HG03439 (cell line): ENCODE data around the gene FAM72D.
"Not testable (repeated sequence)": the region's sequence is repeated elsewhere in the genome, so short reads cannot be mapped to it uniquely, and the experiment has no call there.

Experiments
- ATAC-seq: cut with Tn5 transposase; IDR thresholded peaks from one replicate; pipeline ENCODE4 v1.9.1; 2021; ENCODE audit warnings: mild to moderate bottlenecking, moderate library complexity; ENCODE audit not compliant: unreplicated experiment

Gene FAM72D

DNA sequence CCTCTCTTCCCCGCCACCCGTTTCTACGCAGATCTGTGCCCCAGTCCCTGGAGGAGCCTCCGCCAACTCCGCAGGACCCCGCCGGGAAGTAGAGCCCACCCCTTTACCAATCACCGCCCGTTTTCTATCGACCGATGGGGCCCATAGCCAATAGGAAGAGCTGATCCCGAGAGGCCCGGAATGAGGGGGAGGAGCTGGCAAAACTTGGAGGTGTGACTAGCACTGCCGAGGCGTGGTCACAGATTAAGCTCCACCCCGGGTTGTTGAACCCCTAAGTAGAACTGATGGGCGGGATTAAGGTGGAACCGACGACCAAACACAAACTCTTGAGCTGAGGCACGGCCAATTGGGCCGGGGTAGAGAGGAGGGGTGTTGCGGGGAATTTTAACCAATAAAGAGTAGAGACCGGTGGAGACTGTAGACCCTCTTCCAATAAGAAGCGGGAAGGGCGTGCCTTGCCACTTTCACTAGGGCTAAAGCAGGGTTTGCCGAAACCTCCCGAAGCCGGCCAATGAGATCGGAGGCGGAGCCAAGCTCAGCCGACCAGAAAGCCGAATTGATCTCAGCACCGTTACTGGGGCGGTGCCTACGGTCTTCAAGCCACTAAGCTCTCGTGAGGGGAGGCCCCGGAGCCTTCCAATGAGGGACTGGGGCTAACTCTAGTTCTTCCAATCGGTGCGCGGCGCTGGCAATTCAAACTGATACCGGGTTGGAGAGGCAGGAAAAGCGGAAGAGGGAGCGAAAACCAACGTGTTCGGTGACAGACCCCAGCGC is at the start of gene FAM72D, which contains the start of gene SRGAP2B:
Gene FAM72D, plus strand, starts transcription at position 691 of the 774 bp plus-strand sequence. CDS start 874 bp downstream, outside the sequence.
Gene SRGAP2B, minus strand, starts transcription at position 45 of the 774 bp plus-strand sequence. CDS start 2,427 bp downstream, outside the sequence.
- ATAC-seq = peak; percentile 83

DNA sequence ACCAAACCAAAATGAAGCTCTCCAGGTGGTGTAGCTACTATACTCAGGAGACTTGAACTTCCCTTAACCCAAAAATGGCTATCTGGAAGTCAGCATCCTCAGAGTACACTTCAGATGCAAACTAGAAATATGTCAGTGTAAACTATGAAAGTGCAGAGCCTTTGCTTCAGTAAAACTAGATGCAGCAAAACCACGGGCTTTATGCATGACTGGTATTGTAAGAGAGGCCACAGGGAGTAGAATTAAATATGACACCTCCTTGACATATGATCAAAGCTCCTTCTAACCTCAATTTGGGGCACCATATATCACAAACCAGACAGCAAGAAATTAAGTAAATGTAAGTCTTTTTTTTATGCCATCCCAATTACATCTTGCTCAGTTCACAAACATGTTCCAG is 48.2 kb upstream of the FAM72D start:
- ATAC-seq = not testable (repeated sequence)

DNA sequence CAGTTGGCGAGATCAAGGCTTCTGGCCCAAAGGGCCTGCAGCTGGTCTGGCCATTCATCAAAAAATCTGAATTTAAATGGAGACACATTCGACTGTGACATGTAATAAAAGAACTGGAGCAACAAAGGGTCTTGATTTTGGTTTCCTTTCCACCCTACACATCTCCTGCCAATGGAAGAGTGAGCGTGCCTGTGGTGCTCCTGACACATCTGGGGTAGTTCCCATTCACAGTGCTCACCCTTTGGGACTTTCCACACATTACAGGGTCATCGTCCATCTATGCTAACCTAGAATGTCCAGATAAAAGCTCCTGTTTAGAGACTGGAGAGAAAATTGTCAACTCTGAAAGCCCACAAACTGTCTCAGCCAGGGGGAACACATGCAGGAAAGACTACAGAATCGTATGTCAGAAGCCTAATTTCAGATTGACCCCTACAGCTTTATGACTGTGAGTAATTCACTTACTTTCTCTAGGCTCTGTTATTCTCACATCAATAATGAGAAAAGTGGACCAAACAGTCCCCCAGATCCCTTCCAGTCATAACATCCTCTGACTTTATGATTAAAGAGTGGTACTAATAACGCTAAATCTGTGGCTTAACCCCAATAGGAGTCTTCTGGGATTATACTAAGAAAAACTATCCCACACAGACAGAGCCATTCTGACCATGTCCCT is 47.5 kb upstream of the FAM72D start:
- ATAC-seq = not testable (repeated sequence)

DNA sequence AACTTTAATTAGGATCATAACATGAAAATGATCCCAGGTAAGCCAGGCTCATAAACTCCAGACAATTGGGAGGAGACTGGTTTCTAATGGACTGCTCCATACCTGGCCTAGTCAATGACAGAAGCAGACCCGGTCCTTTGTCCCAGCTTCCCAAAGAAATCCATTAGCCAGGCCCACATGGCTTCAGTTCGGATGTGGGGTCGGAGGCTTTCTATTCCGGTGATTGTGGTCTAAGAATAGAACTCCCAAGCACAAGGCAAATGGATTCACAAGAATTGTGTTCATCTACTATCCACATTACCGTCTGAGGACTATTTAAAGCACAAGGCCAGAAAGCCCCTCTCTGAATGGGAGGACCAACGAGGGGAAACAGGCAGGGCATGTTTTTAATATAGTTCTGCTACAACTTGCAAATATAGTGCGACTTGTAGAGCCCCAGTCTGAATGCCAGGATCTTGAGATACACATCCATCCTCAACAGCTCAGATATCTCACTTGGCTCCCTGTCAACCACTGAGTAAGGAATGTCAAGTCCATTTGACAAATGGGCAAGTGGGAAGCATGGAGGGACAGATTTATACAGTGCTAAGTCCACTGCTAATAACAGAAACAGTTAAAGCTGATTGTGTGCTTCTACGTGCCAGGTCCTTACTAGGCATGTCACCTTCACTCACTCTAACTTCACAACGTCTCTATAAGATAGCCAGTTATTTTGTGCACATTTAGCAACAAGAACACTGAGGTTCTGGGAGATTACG is 43.6 kb upstream of the FAM72D start:
- ATAC-seq = not testable (repeated sequence)

DNA sequence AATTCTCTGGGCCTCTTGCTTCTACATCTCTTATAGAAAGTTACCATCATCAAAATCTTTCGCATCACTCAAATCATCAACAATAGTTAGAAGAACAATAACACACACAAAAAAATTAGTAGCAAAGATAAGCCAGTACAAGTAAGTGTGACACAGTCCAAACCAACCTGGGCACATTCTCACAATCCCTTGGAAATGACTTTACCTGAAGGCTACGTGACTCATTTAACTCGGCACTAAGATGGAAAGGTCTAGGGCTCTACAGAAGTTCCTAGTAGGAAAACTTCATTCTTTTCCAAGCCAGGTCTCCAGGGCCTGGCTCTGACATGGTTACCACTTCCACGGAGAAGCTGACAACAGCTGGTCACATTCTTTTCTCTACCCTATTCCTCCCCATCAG is 42.3 kb upstream of the FAM72D start:
- ATAC-seq = not testable (repeated sequence)

DNA sequence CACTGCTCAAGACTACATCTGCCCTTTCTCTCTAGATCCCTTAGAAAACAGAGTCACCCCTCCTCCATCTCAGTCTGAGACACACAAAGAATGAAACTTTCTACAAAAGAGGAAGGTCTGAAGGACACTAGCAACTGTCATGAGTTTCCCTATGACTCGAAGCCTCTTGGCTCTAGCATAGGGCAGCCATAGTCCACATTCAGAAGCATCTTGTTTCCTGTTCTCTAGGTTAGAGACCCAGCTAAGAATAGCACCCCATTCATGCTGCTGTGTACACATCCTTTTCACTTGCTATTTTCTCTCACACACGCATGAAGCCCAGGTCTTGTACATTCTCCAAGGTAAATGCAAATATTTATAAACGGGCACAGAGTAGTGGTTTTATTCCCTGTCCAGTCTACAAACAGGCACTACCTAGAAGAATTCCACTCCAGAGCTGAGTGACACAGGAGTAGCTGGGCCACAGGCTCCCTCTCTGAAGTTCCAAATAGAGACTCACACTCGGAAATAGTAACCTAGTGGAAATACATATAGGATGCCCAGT is 40.5 kb upstream of the FAM72D start:
- peak; percentile 99 for ATAC-seq

DNA sequence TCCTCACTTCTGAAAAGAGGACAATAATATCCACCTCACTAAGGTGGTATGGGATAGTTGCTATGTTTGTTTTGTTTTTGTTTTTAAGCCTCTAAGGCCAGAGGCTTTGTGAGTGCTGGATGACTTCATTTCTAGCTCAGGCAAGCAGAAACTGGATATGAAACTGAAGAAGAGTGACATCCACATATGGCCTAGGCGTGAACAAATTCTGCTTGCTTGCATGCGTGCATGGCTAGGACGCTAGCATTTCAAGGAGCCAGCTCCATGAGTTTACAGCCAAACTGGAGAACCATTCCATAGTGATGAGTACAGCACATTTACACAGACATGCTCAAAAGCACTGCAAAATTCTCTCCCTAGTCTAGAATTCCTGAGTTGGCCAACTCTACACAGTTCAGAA is 37.6 kb upstream of the FAM72D start:
- ATAC-seq = not testable (repeated sequence)

DNA sequence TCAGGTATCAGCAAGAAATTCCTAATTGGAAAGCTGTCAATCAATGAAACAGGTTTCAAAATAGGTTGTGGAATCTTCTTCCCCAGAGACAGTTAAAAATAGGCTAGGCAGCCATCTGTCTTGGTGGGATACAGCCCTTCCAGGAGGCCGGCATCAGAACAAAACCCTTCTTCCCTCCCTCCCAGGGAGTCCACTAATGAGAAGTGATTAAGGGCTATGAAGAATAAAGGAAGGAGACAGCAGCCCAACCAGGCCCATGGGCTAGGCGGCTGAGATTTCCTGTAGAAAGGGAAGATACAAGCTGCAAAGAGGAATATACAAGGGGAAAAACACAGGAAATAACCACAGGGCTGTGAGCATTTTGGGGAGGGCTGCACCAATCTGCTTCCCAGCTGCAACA is 32.5 kb upstream of the FAM72D start:
- ATAC-seq = not testable (repeated sequence)

DNA sequence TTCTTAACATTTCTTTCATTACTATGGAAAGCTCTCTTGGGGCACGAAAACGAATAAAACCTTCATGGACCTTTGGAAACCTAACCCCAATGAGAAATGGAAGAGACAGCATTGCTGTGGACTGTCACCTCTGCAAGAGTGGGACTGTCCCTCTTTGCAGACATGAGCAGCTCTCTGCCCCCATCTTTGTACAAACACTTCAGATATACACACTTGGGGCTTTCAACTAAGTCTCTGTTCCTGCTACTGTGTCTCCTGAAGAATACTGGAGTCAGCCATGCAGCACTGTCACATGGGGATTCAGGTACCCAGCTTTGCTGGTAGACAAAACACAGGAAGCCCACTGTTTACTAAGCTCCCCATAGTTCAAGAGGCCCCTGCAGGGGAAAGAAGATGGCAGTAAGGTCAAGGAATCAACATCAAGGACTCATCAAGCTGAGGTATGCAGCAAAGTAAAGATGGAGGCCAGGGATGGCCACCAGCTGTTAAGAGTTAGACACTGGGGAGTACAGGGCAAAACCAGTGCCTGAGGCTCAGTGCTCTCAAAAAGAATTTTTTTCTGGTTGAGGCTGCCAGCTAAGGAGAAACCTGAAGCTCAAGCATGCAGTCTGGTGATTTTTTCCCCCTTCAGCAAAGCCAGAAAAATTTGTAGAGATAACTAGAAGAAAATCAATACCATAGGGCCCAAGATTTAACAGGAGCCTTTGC is 31.7 kb upstream of the FAM72D start:
- not testable (repeated sequence) for ATAC-seq

DNA sequence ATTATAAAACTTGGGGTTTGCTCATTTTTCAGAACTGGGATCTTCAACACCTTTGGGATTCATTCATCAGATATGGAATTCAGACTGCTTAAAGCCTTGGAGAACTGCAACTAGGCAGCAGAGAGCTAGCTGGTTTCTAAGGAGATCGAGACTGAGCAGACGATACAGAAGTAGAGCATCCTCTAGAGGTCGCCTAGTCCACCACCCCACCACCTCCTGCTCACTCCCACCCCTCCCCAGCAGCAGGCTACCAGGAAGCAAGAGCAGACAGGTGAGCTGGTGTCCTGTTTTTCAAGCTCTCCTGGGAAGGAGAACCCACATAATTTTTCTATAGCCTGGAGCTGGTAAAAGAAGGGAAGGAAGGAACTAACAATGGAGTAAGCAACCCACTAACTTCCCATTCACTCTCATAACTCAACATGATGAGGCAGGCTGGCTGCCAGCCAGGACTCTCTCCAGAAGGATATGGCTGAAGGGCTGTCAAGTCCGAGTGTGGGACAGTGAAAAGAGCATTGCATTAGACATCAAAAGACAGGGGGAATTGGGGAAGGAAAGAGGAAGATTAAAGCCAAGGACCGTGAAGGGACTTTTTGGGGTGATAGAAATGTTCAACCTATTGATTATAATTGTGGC is 30.5 kb upstream of the FAM72D start:
- ATAC-seq = not testable (repeated sequence)

DNA sequence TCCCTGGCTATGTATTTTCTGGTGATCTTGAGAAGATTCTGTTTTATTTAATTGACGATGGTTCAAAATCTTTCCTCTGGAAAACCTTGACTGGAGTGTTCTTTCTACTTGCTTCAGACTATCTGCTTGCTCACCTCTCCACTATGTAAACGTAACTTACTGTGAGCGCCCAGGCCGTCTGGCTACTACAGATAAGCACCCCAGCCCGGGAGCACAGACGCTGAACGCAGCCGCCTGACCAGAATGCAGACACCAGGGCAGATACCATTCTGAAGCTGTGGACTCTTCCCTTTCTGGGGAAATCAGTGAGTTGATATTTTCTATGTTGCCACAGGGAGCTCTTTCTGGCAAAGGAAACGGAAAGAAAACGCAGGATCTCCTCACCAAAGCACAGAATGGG is 29.3 kb upstream of the FAM72D start:
- not testable (repeated sequence) for ATAC-seq

DNA sequence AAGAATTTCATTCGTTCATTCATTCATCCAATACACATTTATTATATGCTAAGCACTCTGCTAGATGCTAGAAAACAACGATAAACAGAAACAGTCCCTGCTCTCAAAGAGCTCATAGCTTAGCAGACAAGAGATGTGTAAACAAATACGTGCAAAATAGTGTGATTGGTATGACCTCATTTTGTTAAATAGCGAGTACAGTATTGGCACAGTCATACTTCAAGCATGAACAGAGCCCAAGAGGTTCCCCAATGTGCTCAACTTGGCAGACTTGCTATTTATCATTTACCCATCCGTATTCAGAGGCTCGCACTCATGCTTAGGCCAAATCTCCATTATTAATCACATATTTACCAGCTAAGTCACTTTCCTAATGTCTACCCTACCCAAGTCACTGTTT is 24.2 kb upstream of the FAM72D start:
- not testable (repeated sequence) for ATAC-seq

DNA sequence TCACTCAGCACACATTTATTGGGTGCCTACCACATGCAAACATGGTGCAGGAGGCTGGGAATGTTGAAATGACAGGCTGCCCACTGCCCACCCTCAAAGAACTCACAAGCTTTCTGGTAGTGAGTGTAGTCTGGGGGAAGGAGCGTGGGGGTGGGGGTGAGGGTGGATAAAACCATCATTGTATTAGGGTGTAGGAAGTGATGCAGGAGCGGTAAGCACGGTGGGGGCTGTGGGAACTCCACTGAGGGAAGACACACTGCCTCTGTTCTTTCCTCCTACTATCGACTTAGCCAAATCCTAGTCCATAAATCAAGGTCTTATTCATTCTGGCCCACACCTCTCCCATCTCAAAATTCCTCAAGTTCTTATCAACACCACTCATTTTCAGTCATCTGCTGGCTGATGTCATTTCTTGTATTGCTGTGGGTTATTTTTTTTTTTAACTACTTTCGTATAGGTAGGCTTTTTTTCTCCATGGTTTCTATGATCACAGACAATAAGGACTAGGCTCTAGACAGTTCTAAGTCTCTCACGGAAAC is 21.7 kb upstream of the FAM72D start:
- ATAC-seq = not testable (repeated sequence)

DNA sequence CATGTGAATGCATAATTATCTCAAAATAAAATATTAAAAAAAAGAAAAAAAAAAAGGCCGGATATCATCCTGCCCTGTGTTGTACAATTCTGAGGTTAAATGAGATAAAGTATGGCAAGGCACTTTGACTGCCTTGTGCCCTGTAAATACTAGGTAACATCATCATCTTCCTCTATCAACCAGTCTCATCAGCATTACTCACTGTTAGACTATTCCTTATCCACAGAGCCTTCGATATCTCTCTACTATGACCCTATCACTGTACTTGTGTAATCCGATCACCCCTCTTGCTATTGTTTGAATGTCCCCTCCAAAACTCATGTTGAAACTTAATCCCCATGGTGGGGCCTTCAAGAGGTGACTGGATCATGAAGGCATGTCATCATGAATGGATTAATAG is 18.9 kb upstream of the FAM72D start:
- ATAC-seq = not testable (repeated sequence)

DNA sequence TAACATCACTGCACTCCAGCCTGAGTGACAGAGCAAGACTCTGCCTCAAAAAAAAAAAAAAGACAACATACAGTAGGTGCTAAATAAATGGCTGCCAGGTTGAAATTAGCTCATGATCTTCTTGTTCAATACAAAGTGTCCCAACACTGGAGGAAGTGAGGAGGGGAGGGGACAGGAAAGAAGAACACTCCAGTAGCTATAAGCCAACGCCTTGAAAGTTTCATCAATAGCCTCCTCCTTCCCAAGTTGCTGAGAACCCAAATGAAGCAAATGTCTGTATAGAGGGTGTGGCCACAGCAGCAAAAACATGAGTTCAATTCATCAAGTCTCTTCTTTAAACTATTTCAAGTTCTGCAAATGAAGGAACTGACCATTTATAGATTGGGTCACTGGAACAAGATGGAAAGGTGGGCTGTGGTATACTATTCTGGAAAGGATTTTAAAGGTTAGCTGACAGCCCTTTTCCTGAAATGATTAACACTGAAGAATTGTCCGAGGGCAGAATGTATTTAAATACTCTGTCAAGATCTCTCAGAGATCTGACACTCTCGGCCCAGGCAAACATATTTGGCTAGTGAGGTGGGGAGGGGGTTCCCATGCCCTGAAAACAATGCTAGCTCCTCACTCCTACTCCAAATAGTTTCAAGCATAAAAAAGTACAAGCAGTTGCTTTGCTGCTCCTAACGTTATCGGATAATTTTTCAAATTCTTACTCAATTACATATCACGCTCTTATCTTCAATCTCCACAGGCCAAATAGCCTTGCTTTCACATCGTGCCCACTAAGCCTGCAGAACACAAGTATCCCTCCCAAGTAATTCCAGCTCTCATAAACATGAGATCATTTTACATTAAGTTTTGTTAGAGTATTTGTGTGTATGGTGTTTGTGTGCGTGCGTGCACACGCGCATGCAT is 17.6 kb upstream of the FAM72D start:
- ATAC-seq = not testable (repeated sequence)

DNA sequence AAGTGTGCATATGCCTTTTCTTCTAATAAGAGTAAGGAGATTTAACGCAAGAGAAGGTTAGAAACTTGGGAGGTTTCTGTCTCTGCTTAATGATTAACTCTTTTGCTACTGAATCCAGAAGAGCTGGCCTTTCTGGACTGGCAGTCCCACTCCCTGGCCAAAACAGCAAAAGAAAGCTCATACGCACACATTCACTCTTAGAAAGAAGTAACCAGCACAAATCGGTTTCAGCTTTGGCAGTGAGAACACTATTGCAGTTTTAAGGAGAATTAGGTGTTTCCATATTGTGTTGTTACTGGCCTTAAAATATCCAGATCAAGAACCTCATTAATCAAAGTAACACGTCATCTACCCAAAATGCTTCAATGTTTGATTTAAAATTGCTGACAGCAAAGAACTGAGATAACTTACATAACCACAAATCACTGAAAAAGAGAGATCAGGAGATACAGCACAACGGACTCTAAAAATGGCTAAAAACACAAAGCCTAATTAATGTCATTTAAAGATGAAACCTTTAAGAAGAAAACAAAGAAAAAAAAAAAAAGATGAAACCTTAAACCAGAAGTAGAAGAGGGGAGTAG is 16.9 kb upstream of the FAM72D start:
- ATAC-seq = not testable (repeated sequence)

DNA sequence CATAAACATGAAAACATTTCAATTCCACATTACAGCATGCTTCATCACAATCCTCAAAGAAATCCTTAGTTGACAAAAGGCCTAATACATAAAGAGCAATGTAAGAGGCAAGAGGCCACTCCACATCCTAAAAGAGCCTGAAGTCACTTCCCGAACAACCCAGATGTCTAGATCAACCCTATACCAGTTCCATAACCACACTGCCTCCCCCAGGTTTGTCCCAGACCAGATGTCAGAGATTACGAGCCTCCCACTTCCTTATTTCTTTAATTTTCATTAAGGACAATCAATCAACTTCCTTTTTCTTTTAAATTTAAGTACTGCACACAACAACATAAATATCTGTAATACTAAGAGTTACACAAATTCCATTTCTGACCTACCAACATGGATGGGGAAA is 16.0 kb upstream of the FAM72D start:
- ATAC-seq = not testable (repeated sequence)

DNA sequence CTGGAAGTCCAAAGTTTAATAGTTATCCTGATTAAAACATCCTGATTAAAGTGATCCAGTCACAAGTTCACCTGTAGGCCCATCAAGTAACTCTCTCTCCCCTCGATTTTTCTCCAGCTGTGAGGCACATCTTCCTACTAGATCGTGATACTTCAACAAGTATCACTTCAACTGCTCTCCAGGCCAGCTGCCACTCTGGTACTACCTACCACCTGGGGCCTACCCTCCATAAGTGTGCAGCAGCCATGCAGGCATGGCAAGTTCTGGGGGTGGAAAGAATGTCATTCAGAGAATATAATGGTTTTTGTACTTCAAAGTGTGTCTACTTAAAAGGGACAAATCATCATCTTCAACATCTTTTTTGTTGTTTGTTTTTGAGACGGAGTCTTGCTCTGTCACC is 15.6 kb upstream of the FAM72D start:
- not testable (repeated sequence) for ATAC-seq
